GM12801 (cell line): ENCODE measurements around the gene OR2A14.

ENCODE experiments used
- CTCF ChIP-seq: IDR thresholded peaks from one replicate; pipeline ENCODE4 v1.5.1; 2011; ENCODE audit warnings: control low read depth; ENCODE audit not compliant: insufficient read length; ENCODE audit errors: extremely low read depth

OR2A14 gene

GRCh38 chr7:144148224-144148827, 25.4 kb downstream of the OR2A14 start:
- no peak for TF ChIP-seq CTCF

GRCh38 chr7:144158861-144159260, 35.9 kb downstream of the OR2A14 start:
- no peak for TF ChIP-seq CTCF

GRCh38 chr7:144164784-144165183, 41.8 kb downstream of the OR2A14 start:
- no peak for TF ChIP-seq CTCF

GRCh38 chr7:144174613-144175012, 51.6 kb downstream of the OR2A14 start:
- no peak for TF ChIP-seq CTCF
